HEK293T (cell line): ENCODE data around the gene GABRG3.

Experiments
- FOXA1 ChIP-seq: fragments of 450-650 bp; IDR thresholded peaks from 2 replicates; pipeline ENCODE4 v1.6.1; 2016; ENCODE audit warnings: mild to moderate bottlenecking
- SP1 ChIP-seq: fragments of 450-650 bp; IDR thresholded peaks from 2 replicates; pipeline ENCODE4 v1.6.1; 2017
- ZNF384 ChIP-seq: fragments of 450-650 bp; IDR thresholded peaks from 2 replicates; pipeline ENCODE4 v1.6.1; 2016

- TF ChIP-seq SP1 (no peak), FOXA1 (no peak), ZNF384 (no peak)
These were observed 154.2 kb downstream of the GABRG3 start for GRCh38 chr15:27125185-27125584.
